ENCODE results near the gene RGP1. TPM values are rescaled to one million over a fixed set of nuclear protein-coding genes. Genes with fewer than 3 reads are reported as not detected.

Gene RGP1
- total RNA-seq, 2 experiments from 2014 or later = 13.5 to 27.1 TPM

- Histone ChIP-seq H3K27ac (ENCODE audit: low read depth, low read length, poor library complexity, severe bottlenecking) (peak overlapping the region; percentile 89), H3K9me2 (ENCODE audit: insufficient read depth, low read length) (no peaks in the 10 kb centered on the region), H3K4me2 (ENCODE audit: low read length) (peak overlapping the region; percentile 76), H3K36me3 (ENCODE audit: insufficient read depth, low read length) (peaks cover 1% of the 10 kb centered on the region), H3K9me3 (ENCODE audit: low read length) (no peaks in the 10 kb centered on the region), H2AFZ (ENCODE audit: low read length) (peak overlapping the region; percentile 63), H3K4me1 (ENCODE audit: insufficient read depth, low read length, poor library complexity, severe bottlenecking) (peaks cover 65% of the 10 kb centered on the region), H4K20me1 (ENCODE audit: insufficient read depth, low read length) (no peaks in the 10 kb centered on the region), H3K4me3 (ENCODE audit: low read depth, low read length, poor library complexity, severe bottlenecking) (peak overlapping the region; percentile 39), H3K79me2 (ENCODE audit: insufficient read depth, low read depth, low read length) (no peaks in the 10 kb centered on the region; the same call in 1 of the 2 replicates)
- BruUV-seq (replicated peaks) = no TSS peak
- POLR2A ChIA-PET = interaction anchor here (0.6 to 2.4 kb wide), 14 partner anchors 12 to 843 kb away, joined by 3 to 12 read pairs (median 4); partner anchors contain the start of genes ARHGEF39, GBA2, RGP1 and TLN1
- intact Hi-C loops (cut with micrococcal nuclease; ENCODE audit: unreplicated experiment) = no loop called here
- TF ChIP-seq, protein P1, sequence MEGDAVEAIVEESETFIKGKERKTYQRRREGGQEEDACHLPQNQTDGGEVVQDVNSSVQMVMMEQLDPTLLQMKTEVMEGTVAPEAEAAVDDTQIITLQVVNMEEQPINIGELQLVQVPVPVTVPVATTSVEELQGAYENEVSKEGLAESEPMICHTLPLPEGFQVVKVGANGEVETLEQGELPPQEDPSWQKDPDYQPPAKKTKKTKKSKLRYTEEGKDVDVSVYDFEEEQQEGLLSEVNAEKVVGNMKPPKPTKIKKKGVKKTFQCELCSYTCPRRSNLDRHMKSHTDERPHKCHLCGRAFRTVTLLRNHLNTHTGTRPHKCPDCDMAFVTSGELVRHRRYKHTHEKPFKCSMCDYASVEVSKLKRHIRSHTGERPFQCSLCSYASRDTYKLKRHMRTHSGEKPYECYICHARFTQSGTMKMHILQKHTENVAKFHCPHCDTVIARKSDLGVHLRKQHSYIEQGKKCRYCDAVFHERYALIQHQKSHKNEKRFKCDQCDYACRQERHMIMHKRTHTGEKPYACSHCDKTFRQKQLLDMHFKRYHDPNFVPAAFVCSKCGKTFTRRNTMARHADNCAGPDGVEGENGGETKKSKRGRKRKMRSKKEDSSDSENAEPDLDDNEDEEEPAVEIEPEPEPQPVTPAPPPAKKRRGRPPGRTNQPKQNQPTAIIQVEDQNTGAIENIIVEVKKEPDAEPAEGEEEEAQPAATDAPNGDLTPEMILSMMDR (conservative IDR thresholded peaks at IDR 0.05; ENCODE audit: low read length) = 0 out of 2 replicates have a peak, but pooled peaks have one; percentile 24
- no peak for TF ChIP-seq EZH2phosphoT487 (IDR thresholded peaks at IDR 0.05; ENCODE audit: borderline replicate concordance, low read depth, low read length)
- DNase-seq (ENCODE audit: low spot score) = peak; percentile 41
- CTCF ChIA-PET (ENCODE audit: unreplicated experiment) = interaction anchor here (0.9 to 1.5 kb wide), 5 partner anchors 15 to 47 kb away, joined by 3 to 6 read pairs (median 3); partner anchors contain the start of genes GBA2 and RGP1
These were observed 26.0 kb downstream of the RGP1 start for GRCh38 chr9:35774907-35775635.

GRCh38 chr9:35776018-35776417, 26.9 kb downstream of the RGP1 start:
- no peaks in the 10 kb centered on the region for H3K9me2 ChIP-seq (ENCODE audit: insufficient read depth, low read length)
- no peak overlapping the region; the same call in 1 of the 2 replicates for H2AFZ ChIP-seq (ENCODE audit: low read length)
- TF ChIP-seq, protein P1 (conservative IDR thresholded peaks at IDR 0.05; ENCODE audit: low read length) = no peak
- TF ChIP-seq EZH2phosphoT487 (IDR thresholded peaks at IDR 0.05; ENCODE audit: borderline replicate concordance, low read depth, low read length) = no peak
- peak overlapping the region; percentile 89 for H3K27ac ChIP-seq (ENCODE audit: low read depth, low read length, poor library complexity, severe bottlenecking)
- BruUV-seq (replicated peaks) = no TSS peak
- intact Hi-C loops (cut with micrococcal nuclease; ENCODE audit: unreplicated experiment) = loop anchor here (1.0 kb wide), 1 partner anchor 19 kb away; no protein-coding TSS in a partner anchor
- DNase-seq (ENCODE audit: low spot score) = peak; percentile 95
- CTCF ChIA-PET (ENCODE audit: unreplicated experiment) = interaction anchor here (0.9 to 1.5 kb wide), 4 partner anchors 14 to 48 kb away, joined by 3 to 4 read pairs (median 3); no protein-coding TSS in a partner anchor
- H3K4me3 ChIP-seq (ENCODE audit: low read depth, low read length, poor library complexity, severe bottlenecking) = peak overlapping the region; percentile 39
- no peaks in the 10 kb centered on the region for H4K20me1 ChIP-seq (ENCODE audit: insufficient read depth, low read length)
- H3K79me2 ChIP-seq (ENCODE audit: insufficient read depth, low read depth, low read length) = no peaks in the 10 kb centered on the region; the same call in 1 of the 2 replicates
- peaks cover 58% of the 10 kb centered on the region for H3K4me1 ChIP-seq (ENCODE audit: insufficient read depth, low read length, poor library complexity, severe bottlenecking)
- H3K36me3 ChIP-seq (ENCODE audit: insufficient read depth, low read length) = peaks cover 5% of the 10 kb centered on the region
- peak overlapping the region; percentile 76 for H3K4me2 ChIP-seq (ENCODE audit: low read length)
- POLR2A ChIA-PET = interaction anchor here (0.5 to 2.4 kb wide), 16 partner anchors 9 to 1611 kb away, joined by 3 to 12 read pairs (median 4); partner anchors contain the start of genes GBA2, RGP1 and TLN1
- no peaks in the 10 kb centered on the region for H3K9me3 ChIP-seq (ENCODE audit: low read length)
